Esophagus mucosa (tissue), 1 donor: ENCODE data around the gene DELE1. TPM values are rescaled to one million over a fixed set of nuclear protein-coding genes. Genes with fewer than 3 reads are reported as not detected.

Experiments used
- ATAC-seq: fragments of 200-7000 bp; cut with Tn5 transposase; one replicate; pipeline ENCODE4 v1.9.1; 2020
- total RNA-seq: library from RNA; stranded (reverse); gene quantifications from one replicate; pipeline ENCODE4 v1.2.4, GENCODE V29; 2023
- donor health status: DM: yes; HTN: yes; CAD: no.

Gene DELE1, protein sequence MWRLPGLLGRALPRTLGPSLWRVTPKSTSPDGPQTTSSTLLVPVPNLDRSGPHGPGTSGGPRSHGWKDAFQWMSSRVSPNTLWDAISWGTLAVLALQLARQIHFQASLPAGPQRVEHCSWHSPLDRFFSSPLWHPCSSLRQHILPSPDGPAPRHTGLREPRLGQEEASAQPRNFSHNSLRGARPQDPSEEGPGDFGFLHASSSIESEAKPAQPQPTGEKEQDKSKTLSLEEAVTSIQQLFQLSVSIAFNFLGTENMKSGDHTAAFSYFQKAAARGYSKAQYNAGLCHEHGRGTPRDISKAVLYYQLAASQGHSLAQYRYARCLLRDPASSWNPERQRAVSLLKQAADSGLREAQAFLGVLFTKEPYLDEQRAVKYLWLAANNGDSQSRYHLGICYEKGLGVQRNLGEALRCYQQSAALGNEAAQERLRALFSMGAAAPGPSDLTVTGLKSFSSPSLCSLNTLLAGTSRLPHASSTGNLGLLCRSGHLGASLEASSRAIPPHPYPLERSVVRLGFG
- 33.5 TPM for total RNA-seq

- ATAC-seq: peak; percentile 98
These were observed at the start of gene DELE1 for GRCh38 chr5:141923448-141924313. Gene DELE1, plus strand, starts transcription at chr5:141923871. Its CDS starts 71 bp downstream, at chr5:141923942.

- ATAC-seq: no peak
These were observed 49.8 kb upstream of the DELE1 start for GRCh38 chr5:141873933-141874261.

- ATAC-seq: no peak
These were observed 49.3 kb upstream of the DELE1 start for GRCh38 chr5:141874262-141874964.

DNA sequence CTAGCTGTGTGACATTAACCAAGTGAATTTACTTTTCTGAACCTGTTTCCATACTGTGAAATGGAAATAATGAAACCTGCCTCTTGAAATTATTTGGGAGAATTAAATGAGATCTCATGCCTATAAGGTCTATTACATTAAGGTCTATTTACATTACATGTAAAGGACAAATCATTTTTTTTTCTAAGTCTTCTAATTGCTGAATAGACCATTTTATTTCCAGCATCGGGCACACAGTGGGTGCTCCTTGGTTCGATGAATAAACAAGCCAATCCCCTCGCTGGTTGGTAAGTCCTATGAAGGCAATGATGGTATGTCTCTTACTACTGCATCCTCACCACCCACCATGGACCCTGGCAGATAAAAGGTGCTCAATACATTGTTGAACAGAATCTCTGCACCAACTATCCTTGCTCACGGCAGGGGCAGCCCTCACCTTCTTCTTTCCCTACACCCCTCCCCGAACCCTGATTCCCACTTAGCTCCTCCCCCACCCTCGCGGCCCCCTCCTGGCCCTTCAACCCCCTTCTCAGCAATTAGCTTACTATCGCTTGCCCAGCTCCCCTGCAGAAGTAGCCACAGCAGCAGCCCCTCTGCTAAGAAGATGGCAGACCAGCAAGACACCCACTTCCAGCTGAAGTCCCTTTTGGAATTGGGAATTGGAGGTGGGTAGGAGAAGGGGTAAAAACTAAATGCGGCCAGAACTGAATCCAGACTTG is 48.5 kb upstream of the DELE1 start:
- no peak for ATAC-seq

DNA sequence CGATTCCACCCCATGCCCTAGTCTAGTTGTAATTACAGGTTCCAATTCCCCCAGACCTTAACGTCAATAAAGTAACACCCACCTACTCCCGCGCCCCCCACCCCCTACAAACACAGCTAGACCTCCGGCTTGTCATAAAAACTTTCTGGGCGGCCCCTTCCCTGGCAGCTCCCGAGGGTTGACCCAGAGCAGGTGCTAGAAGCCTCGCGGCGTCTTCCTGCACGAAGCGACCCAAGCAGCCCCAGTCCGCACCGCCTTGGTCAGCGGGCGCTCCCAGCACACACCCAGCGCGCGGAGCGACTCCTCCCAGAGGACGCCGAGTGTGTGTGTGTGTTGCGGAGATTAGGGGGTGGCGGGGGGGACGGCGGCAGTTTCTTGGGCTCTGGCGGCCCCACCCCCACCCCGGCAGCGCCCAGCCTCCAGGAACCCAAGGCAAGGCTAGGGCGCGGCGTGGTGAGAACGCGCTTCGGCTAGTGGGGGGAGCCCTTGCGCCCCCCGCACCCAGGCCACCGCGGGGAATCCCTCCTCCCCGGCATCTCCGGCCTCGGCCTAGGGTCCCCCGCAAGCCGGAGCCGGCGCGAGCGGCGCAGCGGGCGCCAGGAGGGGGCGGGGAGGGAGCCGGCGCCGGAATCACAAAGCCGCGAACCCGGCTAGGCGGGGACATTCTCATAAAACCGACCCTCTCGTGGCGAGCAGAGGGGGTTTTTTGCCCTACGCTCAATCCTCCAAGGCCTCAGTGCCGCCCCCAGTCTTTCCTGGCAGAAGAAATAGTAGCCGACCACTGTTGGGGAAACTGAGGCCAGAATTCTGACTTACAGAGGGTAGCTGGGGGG is 47.7 kb upstream of the DELE1 start:
- ATAC-seq: peak; percentile 48

DNA sequence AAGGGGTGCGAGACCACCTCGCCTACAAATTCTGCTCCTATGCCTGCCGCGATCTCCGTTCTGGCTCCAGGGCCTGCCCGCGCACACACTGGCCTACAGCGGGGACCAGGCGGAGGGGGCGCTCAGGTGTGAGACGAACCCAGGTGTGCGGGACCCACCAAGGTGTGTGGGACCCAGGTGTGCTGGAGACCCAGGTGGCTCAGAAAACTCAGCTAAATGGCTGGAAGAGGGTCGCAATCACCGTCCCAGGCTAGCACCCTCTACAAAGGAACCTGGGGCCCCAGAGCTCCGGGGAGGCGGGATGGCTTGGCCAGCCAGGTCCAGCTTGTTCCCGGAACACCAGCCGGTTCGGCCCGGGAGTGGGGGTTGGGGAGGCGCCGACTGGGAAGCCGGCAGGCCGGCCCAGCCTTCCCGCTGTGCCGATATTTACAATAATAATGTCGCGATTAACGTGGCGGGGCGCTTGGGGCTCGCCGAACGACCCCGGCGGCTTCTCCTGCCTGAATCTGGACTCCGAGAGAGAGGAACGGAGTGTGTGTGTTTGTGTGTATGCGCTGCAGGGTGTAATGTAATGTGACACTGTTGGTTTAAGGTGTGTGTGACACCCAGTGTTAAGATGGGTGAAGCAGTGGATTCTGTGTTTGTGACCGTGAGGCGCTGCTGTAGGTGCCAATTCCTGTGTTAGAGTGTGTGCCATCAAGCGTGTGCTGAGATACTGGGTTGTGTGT is 46.9 kb upstream of the DELE1 start:
- peak; percentile 7 for ATAC-seq

- ATAC-seq: peak; percentile 14
These were observed 46.1 kb upstream of the DELE1 start for GRCh38 chr5:141877356-141878185.

GRCh38 chr5:141878186-141878710 is 45.4 kb upstream of the DELE1 start, which contains the start of gene PCDH1:
Gene PCDH1, minus strand, starts transcription at chr5:141878410. Its CDS starts 148 bp downstream, at chr5:141878262.
- ATAC-seq: peak; percentile 42

DNA sequence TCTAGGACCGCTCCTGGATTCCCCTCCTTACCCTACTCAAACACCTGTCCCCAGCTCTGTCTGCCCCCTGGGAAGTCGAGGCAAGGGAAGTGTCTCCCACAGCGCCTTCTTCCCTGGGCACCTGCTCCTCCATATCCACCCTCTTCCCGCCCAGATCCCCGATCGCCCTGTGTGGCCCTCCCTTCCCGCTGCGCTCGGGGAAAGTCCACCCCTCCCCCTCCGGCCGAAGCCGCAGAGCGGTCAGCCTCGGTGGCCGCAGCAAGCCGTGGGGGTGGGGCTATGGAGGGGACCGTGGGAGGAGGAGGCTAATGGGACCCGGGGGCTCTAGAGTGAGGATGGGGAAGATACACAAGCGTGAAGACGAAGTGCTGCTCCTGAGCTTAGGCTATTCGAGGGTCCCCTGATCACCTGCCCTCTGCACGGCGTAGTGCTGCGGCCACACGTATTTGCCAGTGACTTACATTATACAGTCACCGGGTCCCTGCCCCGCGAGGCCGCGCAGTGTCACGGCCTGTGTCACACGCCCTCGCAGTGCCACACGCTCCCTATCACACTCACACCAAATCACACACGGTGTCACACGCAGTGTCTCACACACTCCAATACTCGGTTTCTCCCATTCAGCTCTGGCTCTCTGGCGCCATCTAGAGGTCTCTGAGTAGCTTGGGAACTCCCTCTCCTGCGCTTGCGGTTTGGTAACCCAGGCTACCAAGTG is 44.8 kb upstream of the DELE1 start:
- peak; percentile 83 for ATAC-seq

- no peak for ATAC-seq
These were observed 44.3 kb upstream of the DELE1 start for GRCh38 chr5:141879426-141879759.

DNA sequence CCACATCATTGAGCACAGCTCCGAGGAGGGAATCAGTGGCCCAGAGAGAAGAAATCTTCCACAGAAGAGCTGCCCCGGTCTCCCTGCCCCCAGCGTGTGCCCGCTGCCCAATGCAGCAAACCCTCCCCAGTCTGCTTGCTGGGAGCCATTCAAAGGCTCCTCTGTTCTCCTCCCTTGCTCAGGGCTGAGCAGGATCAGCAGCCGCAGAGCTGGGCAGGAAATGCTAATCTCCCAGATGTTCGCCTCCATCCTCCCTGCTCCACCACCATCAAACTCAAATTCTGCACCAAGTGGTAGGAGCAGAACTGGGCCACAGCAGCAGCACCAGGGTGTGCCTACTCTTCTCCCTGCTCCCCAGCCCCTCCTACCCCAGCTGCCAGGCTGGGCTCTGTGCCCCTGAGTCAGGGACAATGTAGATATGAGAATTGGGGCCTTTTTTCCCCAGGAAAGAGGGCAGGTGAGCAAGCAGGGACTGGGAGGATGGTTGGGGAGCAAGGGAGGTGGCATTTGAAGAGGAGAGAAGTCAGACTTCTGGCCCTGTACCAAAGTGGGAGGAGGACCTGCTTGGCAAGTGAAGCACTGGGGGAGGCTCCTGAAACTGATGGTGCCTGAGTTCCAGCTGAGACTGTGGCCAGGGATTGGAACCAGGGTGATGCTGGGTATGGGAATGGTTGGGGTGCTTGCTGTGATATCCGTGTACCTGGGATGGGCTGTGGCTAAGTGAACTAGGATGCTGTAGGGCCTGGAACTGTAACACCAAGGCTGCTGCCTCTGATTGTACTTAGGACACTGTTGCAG is 43.5 kb upstream of the DELE1 start:
- no peak for ATAC-seq

DNA sequence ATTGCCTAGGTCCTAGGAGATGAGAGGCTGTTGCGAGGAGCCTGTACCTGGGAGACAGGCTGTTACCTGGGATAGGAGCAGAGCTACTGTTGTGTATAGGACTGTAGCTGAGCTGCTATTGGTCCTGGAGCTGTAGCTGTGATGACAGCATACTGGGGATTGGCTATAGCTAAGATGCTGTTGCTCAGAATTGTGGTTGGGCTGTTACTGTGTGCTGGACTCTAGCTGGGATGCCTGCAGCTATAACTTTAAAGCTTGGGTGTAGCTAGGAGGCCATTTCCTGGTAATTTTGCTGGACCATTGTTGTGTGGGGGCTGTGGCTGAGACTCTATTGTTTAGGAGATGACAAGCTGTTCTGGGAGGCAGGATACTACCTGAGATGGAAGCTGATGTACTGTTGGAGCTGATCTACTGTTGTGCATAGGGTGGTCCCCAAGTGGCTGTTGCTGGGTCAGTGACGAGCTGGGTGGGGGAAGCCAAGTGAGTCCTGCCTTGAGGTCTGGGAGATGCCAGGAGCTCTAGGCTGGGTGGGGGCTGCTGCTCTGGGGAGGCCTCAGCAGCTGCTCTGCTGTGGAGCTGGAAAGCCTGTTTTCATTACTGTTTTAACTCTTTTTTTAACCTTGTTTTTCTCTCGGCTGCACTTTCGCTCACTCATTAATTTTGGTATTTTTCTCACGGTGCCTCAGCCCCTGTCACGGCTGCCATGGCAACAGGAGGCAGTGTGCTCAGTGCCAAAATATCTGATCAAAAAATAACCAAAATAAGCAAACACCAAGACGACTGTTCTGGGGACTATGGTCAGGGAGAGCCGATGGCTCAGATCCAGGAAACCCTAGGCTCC is 42.5 kb upstream of the DELE1 start:
- ATAC-seq: no peak

GRCh38 chr5:141881886-141882285 is 41.8 kb upstream of the DELE1 start:
- no peak for ATAC-seq

DNA sequence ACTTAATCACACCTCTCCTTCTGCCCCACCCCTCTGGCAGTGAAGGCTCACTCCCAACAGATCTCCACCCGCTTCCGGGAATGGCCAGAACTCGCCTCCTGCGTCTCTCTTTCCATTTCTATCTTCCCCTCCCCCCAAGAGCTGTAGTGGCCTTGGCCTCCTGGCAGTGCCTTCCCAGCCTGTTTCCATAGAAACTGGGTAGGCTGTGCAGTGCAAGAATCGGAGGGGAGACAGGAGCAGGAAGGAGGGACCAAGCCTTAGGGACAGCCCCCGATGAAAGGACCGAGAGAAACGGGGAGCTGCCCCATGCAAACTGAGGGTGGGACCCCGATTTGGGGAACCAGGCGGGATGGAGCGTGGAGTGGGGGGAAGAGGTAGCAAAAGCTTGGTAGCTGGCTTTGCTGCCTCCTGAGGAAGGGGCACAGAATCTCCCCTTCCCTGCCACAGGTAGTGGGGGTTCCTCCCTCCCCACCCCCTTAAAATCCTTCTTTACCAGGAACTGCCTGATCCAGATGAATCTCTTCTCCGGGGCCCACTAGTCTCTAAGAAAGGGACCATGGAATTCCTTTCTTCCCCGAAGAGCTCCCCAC is 41.0 kb upstream of the DELE1 start:
- no peak for ATAC-seq

DNA sequence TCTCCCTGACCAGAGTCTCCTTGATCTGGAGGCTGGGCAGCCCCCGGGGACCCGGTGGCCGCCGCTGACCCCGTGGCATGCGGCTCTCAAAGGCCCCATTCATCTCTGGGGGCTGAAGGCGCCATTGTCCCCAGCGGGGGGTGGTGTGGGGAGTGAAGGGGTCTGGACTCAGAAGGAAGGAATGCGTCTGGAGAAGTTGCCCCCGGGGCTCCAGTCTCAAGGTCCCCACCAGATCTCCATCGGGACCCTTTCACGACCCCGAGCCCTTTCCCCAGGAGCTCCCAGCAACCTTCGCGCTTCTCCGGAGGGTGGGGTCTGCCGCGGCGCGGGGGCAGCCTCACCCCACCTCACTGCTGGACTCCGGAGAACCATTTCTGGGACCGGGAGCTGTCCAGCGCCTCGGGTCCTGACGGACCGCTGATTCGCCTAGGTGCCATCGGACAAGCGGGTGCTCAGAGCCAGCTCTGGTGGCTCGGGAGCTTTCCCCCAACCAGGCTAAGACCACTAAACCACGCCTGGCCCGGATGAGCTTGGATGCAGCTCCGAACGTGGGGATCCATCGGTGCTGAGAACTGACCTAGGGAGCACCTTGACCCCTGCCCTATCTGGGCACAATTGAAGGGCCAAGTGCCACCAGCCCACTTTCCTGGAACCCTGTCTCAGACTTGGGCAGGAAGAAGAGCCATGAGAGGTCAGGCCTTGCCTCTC is 40.3 kb upstream of the DELE1 start:
- no peak for ATAC-seq

GRCh38 chr5:141883892-141884318 is 39.8 kb upstream of the DELE1 start:
- no peak for ATAC-seq
